CD8-positive, alpha-beta memory T cell (primary cell): ENCODE results near the gene CRIP1. TPM values are rescaled to one million over a fixed set of nuclear protein-coding genes. Genes with fewer than 3 reads are reported as not detected.

Source experiments
- CTCF ChIA-PET: fragments of 350-600 bp; sonication (Branson Sonifier 250); formaldehyde crosslinking; loops from one replicate; lab custom pipeline; 2021; ENCODE audit warnings: antibody characterized with exemption; lab: Charles Lee
- POLR2A ChIA-PET: fragments of 350-600 bp; sonication (Branson Sonifier 250); formaldehyde crosslinking; loops from one replicate; lab custom pipeline; 2021; ENCODE audit warnings: antibody characterized with exemption; lab: Charles Lee
- DNase-seq, 5 donors: peaks; one replicate each; pipeline versions ENCODE4 v3.0.0 to v3.0.0-alpha.2; 2020 to 2022; ENCODE audit warnings: mixed read lengths in 1 of 5
- H3K27ac ChIP-seq: one replicate; pipeline ENCODE4 v1.7.0; 2013; ENCODE audit warnings: low read depth, mild to moderate bottlenecking, low read length, moderate library complexity
- H3K27me3 ChIP-seq: 2 replicates; pipeline ENCODE4 v1.7.0; 2013; ENCODE audit warnings: low read length, mild to moderate bottlenecking; ENCODE audit not compliant: insufficient read depth, poor library complexity, severe bottlenecking
- H3K36me3 ChIP-seq: 2 replicates; pipeline ENCODE4 v1.7.0; 2013; ENCODE audit warnings: mild to moderate bottlenecking, low read length, moderate library complexity; ENCODE audit not compliant: insufficient read depth
- H3K4me1 ChIP-seq: 2 replicates; pipeline ENCODE4 v1.7.0; 2013; ENCODE audit warnings: mild to moderate bottlenecking, low read length, moderate library complexity; ENCODE audit not compliant: insufficient read depth
- H3K4me3 ChIP-seq: 2 replicates; pipeline ENCODE4 v1.7.0; 2013; ENCODE audit warnings: mild to moderate bottlenecking, low read length
- H3K9me3 ChIP-seq: 2 replicates; pipeline ENCODE4 v1.7.0; 2013; ENCODE audit warnings: mild to moderate bottlenecking, low read length
- H3K27ac Mint-ChIP-seq, 8 donors: one replicate each; pipeline ENCODE4 v1.8.0; 2020 to 2021; ENCODE audit warnings: mixed read lengths in 8 of 8, mild to moderate bottlenecking in 6 of 8, inconsistent platforms in 3 of 8, moderate library complexity in 3 of 8
- H3K27me3 Mint-ChIP-seq, 2 donors: one replicate each; pipeline ENCODE4 v1.8.0; 2020 to 2021; ENCODE audit warnings: mixed read lengths in 2 of 2, mild to moderate bottlenecking in 1 of 2, moderate library complexity in 1 of 2
- H3K36me3 Mint-ChIP-seq, 3 donors: one replicate each; pipeline ENCODE4 v1.8.0; 2020 to 2021; ENCODE audit warnings: mixed read lengths in 3 of 3, inconsistent platforms in 1 of 3, mild to moderate bottlenecking in 1 of 3
- H3K4me1 Mint-ChIP-seq, 3 donors: one replicate each; pipeline ENCODE4 v1.8.0; 2020 to 2021; ENCODE audit warnings: mixed read lengths in 3 of 3, inconsistent platforms in 1 of 3, mild to moderate bottlenecking in 1 of 3
- H3K4me3 Mint-ChIP-seq, 7 donors: one replicate each; pipeline ENCODE4 v1.8.0; 2020 to 2021; ENCODE audit warnings: mixed read lengths in 7 of 7, mild to moderate bottlenecking in 6 of 7, moderate library complexity in 4 of 7, inconsistent platforms in 2 of 7
- H3K9me3 Mint-ChIP-seq, 5 donors: one replicate each; pipeline ENCODE4 v1.8.0; 2020 to 2022; ENCODE audit warnings: mixed read lengths in 5 of 5, mild to moderate bottlenecking in 3 of 5, moderate library complexity in 2 of 5, inconsistent platforms in 1 of 5
- polyA plus RNA-seq: library from polyadenylated mRNA; unstranded; fragments of 300-500 nt; fragmentation: Illumina TruSeq; gene quantifications from one replicate; pipeline ENCODE4 v1.2.3, GENCODE V29; 2021
- total RNA-seq, 2 experiments: library from RNA; stranded (reverse); gene quantifications; one replicate each; pipeline ENCODE4 v1.2.3, GENCODE V29; 2021

The CRIP1 gene
- total and polyA plus RNA-seq, 3 experiments from 2014 or later: 463 to 1,031 (median 468) TPM

DNA sequence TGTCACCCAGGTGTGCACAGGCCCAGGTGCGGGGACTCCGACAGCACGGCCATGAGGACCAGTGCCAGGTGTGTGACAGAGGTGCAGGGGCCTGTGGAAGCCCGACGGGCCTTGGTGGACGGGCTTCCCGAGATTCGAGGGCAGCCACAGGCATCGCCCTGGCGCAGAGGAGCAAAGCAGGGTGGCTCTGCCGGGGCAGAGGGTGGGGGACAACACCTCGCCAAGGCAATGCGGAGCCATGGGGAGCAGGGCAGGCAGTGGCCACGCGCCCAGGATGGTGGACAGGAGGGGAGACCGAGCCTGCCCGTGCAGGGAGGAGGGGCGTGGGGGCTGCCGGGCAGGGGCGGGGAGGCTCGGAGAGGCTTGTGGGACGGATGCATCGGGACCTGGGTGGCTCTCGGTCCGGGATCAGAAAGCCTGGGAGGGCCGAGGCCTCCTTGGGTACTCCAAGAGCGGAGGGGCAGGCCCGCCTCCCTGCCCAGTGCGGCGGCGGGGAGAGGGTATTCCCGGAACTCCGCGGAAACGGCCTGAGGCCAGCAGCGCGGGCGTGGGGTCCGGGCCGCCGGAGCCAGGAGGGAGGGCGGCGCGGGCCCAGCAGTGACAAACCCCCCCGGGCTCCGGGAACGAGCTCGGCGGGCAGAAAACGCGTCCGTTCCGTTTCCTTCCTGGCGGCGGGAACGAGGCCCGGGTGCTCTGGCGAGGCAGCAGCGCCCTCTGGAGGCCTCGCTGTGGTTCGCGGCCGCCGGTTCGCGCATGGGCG, 41.3 kb downstream of the CRIP1 start:
- Histone ChIP-seq H3K4me1 (peaks cover 26% of the 10 kb centered on the region), H3K4me3 (peak overlapping the region; percentile 32), H3K27ac (no peak overlapping the region), H3K36me3 (no peaks in the 10 kb centered on the region), H3K27me3 (peaks cover 17% of the 10 kb centered on the region), H3K9me3 (no peaks in the 10 kb centered on the region)
- H3K4me1 Mint-ChIP-seq: peaks cover 4 to 38% (median 7%) of the 10 kb centered on the region in 3 donors
- H3K36me3 Mint-ChIP-seq: no peaks in the 10 kb centered on the region
- ChIA-PET POLR2A (interaction anchor here (1.6 kb wide), 1 partner anchor 38 kb away, joined by 10 read pairs; no protein-coding TSS in a partner anchor), CTCF (interaction anchor here (0.6 to 3.8 kb wide), 11 partner anchors 10 to 157 kb away, joined by 3 to 19 read pairs (median 6); no protein-coding TSS in a partner anchor)
- DNase-seq: peak; percentile 71 to 83 (median 73)
- peak overlapping the region; percentile 47 to 82 (median 66) for H3K4me3 Mint-ChIP-seq
- peaks cover 0 to 2% (median 0%) of the 10 kb centered on the region in 5 donors for H3K9me3 Mint-ChIP-seq
- peaks cover 15 to 18% of the 10 kb centered on the region in 2 donors for H3K27me3 Mint-ChIP-seq
- H3K27ac Mint-ChIP-seq: peak overlapping the region in 1 of 8 donors; percentile 60

DNA sequence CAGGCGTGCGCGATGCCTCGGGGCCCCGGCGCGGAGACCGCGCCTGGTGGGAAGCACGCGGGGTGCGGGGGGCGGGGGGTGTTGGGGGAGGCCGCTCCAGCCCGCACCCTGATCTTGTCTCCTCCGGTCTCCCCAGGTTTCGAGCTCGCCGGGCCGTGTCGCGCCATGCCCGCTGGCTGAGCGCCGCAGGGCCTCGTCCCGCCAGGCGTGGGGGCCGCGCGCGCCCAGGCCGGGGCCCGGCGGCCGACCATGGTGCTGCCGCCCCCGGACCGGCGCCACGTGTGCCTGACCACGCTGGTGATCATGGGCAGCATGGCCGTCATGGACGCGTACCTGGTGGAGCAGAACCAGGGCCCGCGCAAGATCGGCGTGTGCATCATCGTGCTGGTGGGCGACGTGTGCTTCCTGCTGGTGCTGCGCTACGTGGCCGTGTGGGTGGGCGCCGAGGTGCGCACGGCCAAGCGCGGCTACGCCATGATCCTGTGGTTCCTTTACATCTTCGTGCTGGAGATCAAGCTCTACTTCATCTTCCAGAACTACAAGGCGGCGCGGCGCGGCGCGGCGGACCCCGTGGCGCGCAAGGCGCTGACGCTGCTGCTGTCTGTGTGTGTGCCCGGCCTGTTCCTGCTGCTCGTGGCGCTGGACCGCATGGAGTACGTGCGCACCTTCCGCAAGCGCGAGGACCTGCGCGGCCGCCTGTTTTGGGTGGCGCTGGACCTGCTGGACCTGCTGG, 42.1 kb downstream of the CRIP1 start:
- Mint-ChIP-seq H3K36me3 (no peaks in the 10 kb centered on the region), H3K9me3 (peaks cover 0 to 2% (median 0%) of the 10 kb centered on the region in 5 donors), H3K27me3 (peaks cover 11 to 18% of the 10 kb centered on the region in 2 donors), H3K4me3 (peak overlapping the region; percentile 74 to 86 (median 80)), H3K4me1 (peaks cover 4 to 38% (median 7%) of the 10 kb centered on the region in 3 donors), H3K27ac (peak overlapping the region in 4 of 8 donors; percentile 63 to 78 (median 69))
- ChIA-PET CTCF (interaction anchor here (0.7 to 3.8 kb wide), 10 partner anchors 9 to 158 kb away, joined by 3 to 19 read pairs (median 6); no protein-coding TSS in a partner anchor), POLR2A (interaction anchor here (0.6 to 1.6 kb wide), 2 partner anchors 39 to 467 kb away, joined by 3 to 10 read pairs; no protein-coding TSS in a partner anchor)
- no peaks in the 10 kb centered on the region for H3K36me3 ChIP-seq
- peaks cover 17% of the 10 kb centered on the region for H3K27me3 ChIP-seq
- peaks cover 26% of the 10 kb centered on the region for H3K4me1 ChIP-seq
- H3K27ac ChIP-seq: no peak overlapping the region
- peak overlapping the region; percentile 53 for H3K4me3 ChIP-seq
- DNase-seq: peak in 2 of 5 donors; percentile 18 to 44
- H3K9me3 ChIP-seq: no peaks in the 10 kb centered on the region

DNA sequence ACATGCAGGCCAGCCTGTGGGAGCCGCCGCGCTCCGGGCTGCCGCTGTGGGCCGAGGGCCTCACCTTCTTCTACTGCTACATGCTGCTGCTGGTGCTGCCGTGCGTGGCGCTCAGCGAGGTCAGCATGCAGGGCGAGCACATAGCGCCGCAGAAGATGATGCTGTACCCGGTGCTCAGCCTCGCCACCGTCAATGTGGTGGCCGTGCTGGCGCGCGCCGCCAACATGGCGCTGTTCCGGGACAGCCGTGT, 42.6 kb downstream of the CRIP1 start:
- Mint-ChIP-seq H3K4me1 (peaks cover 4 to 38% (median 7%) of the 10 kb centered on the region in 3 donors), H3K36me3 (no peaks in the 10 kb centered on the region), H3K4me3 (peak overlapping the region; percentile 74 to 86 (median 80)), H3K27me3 (peaks cover 11 to 18% of the 10 kb centered on the region in 2 donors), H3K9me3 (peaks cover 0 to 2% (median 0%) of the 10 kb centered on the region in 5 donors), H3K27ac (peak overlapping the region in 2 of 8 donors; percentile 74 to 78)
- POLR2A ChIA-PET: interaction anchor here (0.6 to 1.6 kb wide), 2 partner anchors 40 to 572 kb away, joined by 3 to 10 read pairs; no protein-coding TSS in a partner anchor
- peak in 1 of 5 donors; percentile 36 for DNase-seq
- Histone ChIP-seq H3K27me3 (peaks cover 17% of the 10 kb centered on the region), H3K4me1 (peaks cover 26% of the 10 kb centered on the region), H3K4me3 (peak overlapping the region; percentile 53), H3K27ac (no peak overlapping the region), H3K9me3 (no peaks in the 10 kb centered on the region), H3K36me3 (no peaks in the 10 kb centered on the region)
- CTCF ChIA-PET: interaction anchor here (1.9 to 3.8 kb wide), 3 partner anchors 8 to 47 kb away, joined by 6 to 19 read pairs (median 11); no protein-coding TSS in a partner anchor

DNA sequence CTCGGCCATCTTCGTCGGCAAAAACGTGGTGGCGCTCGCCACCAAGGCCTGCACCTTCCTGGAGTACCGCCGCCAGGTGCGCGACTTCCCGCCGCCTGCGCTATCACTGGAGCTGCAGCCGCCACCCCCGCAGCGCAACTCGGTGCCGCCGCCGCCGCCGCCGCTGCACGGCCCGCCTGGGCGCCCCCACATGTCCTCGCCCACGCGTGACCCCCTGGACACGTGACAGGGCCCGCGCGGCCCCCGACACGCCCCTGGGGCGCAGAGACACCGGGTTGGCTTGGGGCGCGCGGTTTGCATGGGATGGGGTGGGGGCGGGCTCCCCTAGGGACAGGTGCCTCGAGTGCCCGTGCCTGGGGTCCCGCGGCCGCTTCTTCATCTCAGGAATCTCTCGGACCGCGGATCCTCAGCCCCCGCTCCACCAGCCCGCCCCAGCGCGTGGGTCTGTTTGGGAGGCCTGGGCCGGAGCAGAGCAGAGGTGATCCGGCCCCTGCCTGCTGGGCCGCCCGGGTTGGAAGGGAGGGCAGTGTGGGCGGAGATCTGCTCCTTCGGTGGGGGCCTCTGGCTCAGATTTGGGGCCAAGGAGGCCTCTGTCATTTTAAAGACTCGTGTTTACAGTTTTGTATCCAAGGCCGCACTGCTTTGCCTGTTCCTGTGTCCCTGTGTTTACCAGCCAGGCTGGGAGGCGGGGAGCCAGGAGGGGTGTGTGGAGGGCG, 43.0 kb downstream of the CRIP1 start:
- peaks cover 0 to 2% (median 0%) of the 10 kb centered on the region in 5 donors for H3K9me3 Mint-ChIP-seq
- H3K4me1 ChIP-seq: peaks cover 26% of the 10 kb centered on the region
- peaks cover 4 to 38% (median 7%) of the 10 kb centered on the region in 3 donors for H3K4me1 Mint-ChIP-seq
- H3K4me3 ChIP-seq: peak overlapping the region; percentile 53
- H3K27me3 ChIP-seq: peaks cover 17% of the 10 kb centered on the region
- DNase-seq: peak in 2 of 5 donors; percentile 21 to 62
- no peaks in the 10 kb centered on the region for H3K36me3 Mint-ChIP-seq
- CTCF ChIA-PET: interaction anchor here (1.9 to 3.8 kb wide), 3 partner anchors 8 to 48 kb away, joined by 6 to 19 read pairs (median 11); no protein-coding TSS in a partner anchor
- H3K27ac Mint-ChIP-seq: peak overlapping the region in 2 of 8 donors; percentile 56 to 78
- peak overlapping the region; percentile 74 to 86 (median 80) for H3K4me3 Mint-ChIP-seq
- POLR2A ChIA-PET: interaction anchor here (0.5 to 1.6 kb wide), 3 partner anchors 40 to 572 kb away, joined by 3 to 10 read pairs (median 3); no protein-coding TSS in a partner anchor
- H3K27me3 Mint-ChIP-seq: peaks cover 6 to 16% of the 10 kb centered on the region in 2 donors
- no peaks in the 10 kb centered on the region for H3K9me3 ChIP-seq
- no peaks in the 10 kb centered on the region for H3K36me3 ChIP-seq
- H3K27ac ChIP-seq: no peak overlapping the region

DNA sequence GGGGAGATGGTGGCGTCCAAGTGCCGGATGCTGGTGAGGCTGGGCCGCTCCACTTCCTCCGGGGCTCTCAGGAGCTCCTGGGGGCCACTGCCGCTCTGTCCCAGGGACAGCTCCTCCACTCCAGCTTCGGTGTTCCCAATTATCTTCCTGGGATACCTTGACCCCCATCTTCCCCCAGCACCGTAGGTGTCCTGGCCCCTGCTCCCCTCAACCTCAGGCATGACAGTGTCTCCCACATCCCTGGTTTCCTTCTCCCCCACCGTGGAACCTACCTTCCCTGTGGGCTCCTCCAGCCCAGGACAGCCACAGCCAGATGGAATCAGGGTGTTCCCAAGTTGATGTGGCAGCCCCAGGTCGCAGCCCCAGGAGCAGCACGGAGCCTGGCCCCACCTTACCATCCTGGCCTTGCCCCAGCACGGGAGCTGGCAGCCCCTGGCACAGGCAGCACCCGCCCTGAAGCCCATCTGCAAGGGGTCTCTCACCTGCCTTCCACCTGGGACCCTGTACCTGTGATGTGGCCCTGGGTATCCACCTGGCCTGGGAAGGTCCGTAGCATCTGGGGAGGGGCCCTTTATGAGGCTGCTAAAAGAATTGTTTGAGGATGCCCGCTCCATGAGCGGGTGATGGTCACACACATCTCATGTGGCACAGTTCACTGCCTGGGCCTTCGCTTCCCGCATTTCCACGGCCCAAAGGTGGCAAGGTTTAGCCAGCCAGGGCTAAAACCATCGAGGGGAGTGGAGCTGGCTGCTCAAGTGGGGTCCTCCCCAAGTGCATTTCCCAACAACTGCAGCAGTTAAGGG, 43.8 kb downstream of the CRIP1 start:
- H3K27me3 Mint-ChIP-seq: peaks cover 4 to 14% of the 10 kb centered on the region in 2 donors
- H3K27ac ChIP-seq: no peak overlapping the region
- peaks cover 4 to 38% (median 7%) of the 10 kb centered on the region in 3 donors for H3K4me1 Mint-ChIP-seq
- DNase-seq: no peak
- H3K36me3 ChIP-seq: no peaks in the 10 kb centered on the region
- H3K9me3 Mint-ChIP-seq: no peaks in the 10 kb centered on the region
- H3K4me1 ChIP-seq: peaks cover 26% of the 10 kb centered on the region
- ChIA-PET POLR2A (no interaction called here), CTCF (interaction anchor here (1.1 to 3.7 kb wide), 2 partner anchors 41 to 778 kb away, joined by 3 to 12 read pairs; no protein-coding TSS in a partner anchor)
- peak overlapping the region in 2 of 8 donors; percentile 61 to 74 for H3K27ac Mint-ChIP-seq
- no peaks in the 10 kb centered on the region for H3K36me3 Mint-ChIP-seq
- H3K4me3 ChIP-seq: no peak overlapping the region
- H3K4me3 Mint-ChIP-seq: peak overlapping the region; percentile 32 to 76 (median 71)
- peaks cover 17% of the 10 kb centered on the region for H3K27me3 ChIP-seq
- no peaks in the 10 kb centered on the region for H3K9me3 ChIP-seq

DNA sequence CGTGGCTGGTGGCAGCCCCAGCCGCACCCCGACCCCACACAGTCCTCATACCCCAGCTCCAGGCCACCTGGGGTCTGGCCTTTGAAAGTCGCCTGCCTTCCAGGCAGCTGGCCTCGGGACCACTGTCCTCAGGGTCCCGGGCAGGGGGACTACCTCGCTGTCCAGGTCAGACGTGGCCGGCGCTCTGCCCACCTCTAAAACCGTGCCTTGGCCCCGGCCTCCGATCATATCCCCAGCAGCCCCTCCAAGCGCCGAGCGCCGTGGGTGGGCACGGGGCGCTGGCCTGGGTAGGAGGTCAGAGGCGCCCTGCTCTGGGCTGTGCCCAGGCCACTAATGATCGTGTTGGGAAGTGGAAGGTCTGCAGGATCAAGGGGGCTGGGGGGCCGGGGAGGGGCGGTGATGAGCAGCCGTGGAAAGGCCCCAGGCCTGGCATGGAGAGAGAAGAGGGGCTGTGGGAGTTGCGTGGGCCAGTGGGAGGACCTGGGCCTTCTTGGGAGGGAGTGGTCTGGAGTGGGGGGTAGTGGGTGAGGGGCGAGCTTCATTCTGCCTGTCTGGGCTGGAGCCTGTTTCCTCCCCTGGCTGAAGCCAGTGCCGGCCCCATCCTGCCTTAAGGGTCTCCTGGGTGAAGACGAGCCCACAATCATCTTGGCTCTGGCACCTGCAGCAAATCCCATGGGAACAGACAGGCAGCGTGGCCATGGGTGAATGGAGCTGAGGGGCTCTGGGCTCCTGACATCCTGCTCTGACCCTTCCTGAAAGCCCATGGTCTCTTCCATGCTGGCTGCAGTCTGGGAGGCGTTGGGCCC, 44.6 kb downstream of the CRIP1 start:
- Mint-ChIP-seq H3K27me3 (peaks cover 0 to 10% of the 10 kb centered on the region in 2 donors), H3K9me3 (no peaks in the 10 kb centered on the region), H3K4me3 (peak overlapping the region in 3 of 7 donors; percentile 41 to 72 (median 59)), H3K4me1 (peaks cover 0 to 34% (median 5%) of the 10 kb centered on the region in 3 donors), H3K36me3 (no peaks in the 10 kb centered on the region), H3K27ac (peak overlapping the region in 1 of 8 donors; percentile 36)
- CTCF ChIA-PET: interaction anchor here (1.1 to 3.7 kb wide), 3 partner anchors 42 to 779 kb away, joined by 3 to 12 read pairs (median 4); no protein-coding TSS in a partner anchor
- no peak for DNase-seq
- no peak overlapping the region for H3K27ac ChIP-seq
- no peaks in the 10 kb centered on the region for H3K9me3 ChIP-seq
- peaks cover 26% of the 10 kb centered on the region for H3K4me1 ChIP-seq
- no peak overlapping the region for H3K4me3 ChIP-seq
- POLR2A ChIA-PET: no interaction called here
- no peaks in the 10 kb centered on the region for H3K36me3 ChIP-seq
- H3K27me3 ChIP-seq: peaks cover 12% of the 10 kb centered on the region
